Trophoblast cell (in vitro differentiated cells and primary cell): Measurements from ENCODE around the gene TCERG1L.
A peak's percentile ranks its signal among the peaks of the same experiment; 100 is the strongest.
"Not testable (repeated sequence)": the region's sequence is repeated elsewhere in the genome, so short reads cannot be mapped to it uniquely, and the experiment has no call there.

Source experiments
- DNase-seq, 2 donors: peaks; one replicate each; pipeline ENCODE4 v3.0.0-alpha.2; 2016
- H2AFZ ChIP-seq: 2 replicates; pipeline ENCODE4 v1.6.1; 2013; ENCODE audit warnings: low read length, moderate library complexity, mild to moderate bottlenecking; ENCODE audit not compliant: insufficient read depth, poor library complexity
- H2AK5ac ChIP-seq: 2 replicates; pipeline ENCODE4 v1.6.1; 2013; ENCODE audit warnings: mild to moderate bottlenecking, low read length
- H2BK120ac ChIP-seq: 2 replicates; pipeline ENCODE4 v1.6.1; 2013; ENCODE audit warnings: low read length, mild to moderate bottlenecking, moderate library complexity; ENCODE audit not compliant: insufficient read depth, poor library complexity
- H2BK12ac ChIP-seq: 2 replicates; pipeline ENCODE4 v1.6.1; 2013; ENCODE audit warnings: mild to moderate bottlenecking, low read length, moderate library complexity
- H2BK5ac ChIP-seq: 2 replicates; pipeline ENCODE4 v1.6.1; 2013; ENCODE audit warnings: low read length, low read depth, moderate library complexity, mild to moderate bottlenecking; ENCODE audit not compliant: poor library complexity
- H3K14ac ChIP-seq: 2 replicates; pipeline ENCODE4 v1.6.1; 2013; ENCODE audit warnings: mild to moderate bottlenecking, low read length
- H3K18ac ChIP-seq: 2 replicates; pipeline ENCODE4 v1.6.1; 2013; ENCODE audit warnings: mild to moderate bottlenecking, low read length
- H3K23ac ChIP-seq: 2 replicates; pipeline ENCODE4 v1.6.1; 2013; ENCODE audit warnings: low read length
- H3K27ac ChIP-seq: 2 replicates; pipeline ENCODE4 v1.5.1; 2013; ENCODE audit warnings: low read depth, mild to moderate bottlenecking, inconsistent platforms, low read length, moderate library complexity
- H3K27me3 ChIP-seq: 2 replicates; pipeline ENCODE4 v1.6.1; 2013; ENCODE audit warnings: inconsistent platforms, mild to moderate bottlenecking, low read length, moderate library complexity; ENCODE audit not compliant: insufficient read depth
- H3K36me3 ChIP-seq, 2 experiments: 1 replicate in 1 of 2; 2 replicates in 1 of 2; pipeline ENCODE4 v1.6.1; 2013; ENCODE audit warnings: low read length in 2 of 2, mild to moderate bottlenecking in 2 of 2, moderate library complexity in 1 of 2; ENCODE audit not compliant: insufficient read depth in 2 of 2, control insufficient read depth in 1 of 2
- H3K4ac ChIP-seq: 2 replicates; pipeline ENCODE4 v1.6.1; 2013; ENCODE audit warnings: low read depth, mild to moderate bottlenecking, low read length, moderate library complexity
- H3K4me1 ChIP-seq, 2 experiments: 1 replicate in 1 of 2; 2 replicates in 1 of 2; pipeline ENCODE4 v1.6.1; 2013; ENCODE audit warnings: low read length in 2 of 2, mild to moderate bottlenecking in 2 of 2, moderate library complexity in 1 of 2; ENCODE audit not compliant: insufficient read depth in 2 of 2, control insufficient read depth in 1 of 2
- H3K4me2 ChIP-seq: 2 replicates; pipeline ENCODE4 v1.6.1; 2013; ENCODE audit warnings: inconsistent platforms, mild to moderate bottlenecking, low read length, moderate library complexity
- H3K4me3 ChIP-seq: 2 replicates; pipeline ENCODE4 v1.5.1; 2013; ENCODE audit warnings: mild to moderate bottlenecking, low read depth, low read length, inconsistent platforms
- H3K79me1 ChIP-seq: one replicate; pipeline ENCODE4 v1.6.1; 2013; ENCODE audit warnings: low read length
- H3K79me2 ChIP-seq: 2 replicates; pipeline ENCODE4 v1.6.1; 2013; ENCODE audit warnings: low read length, mild to moderate bottlenecking; ENCODE audit not compliant: control insufficient read depth, insufficient read depth, poor library complexity
- H3K9ac ChIP-seq: 2 replicates; pipeline ENCODE4 v1.6.1; 2013; ENCODE audit warnings: mild to moderate bottlenecking, low read length
- H3K9me3 ChIP-seq: 2 replicates; pipeline ENCODE4 v1.6.1; 2013; ENCODE audit warnings: low read depth, mild to moderate bottlenecking, control low read depth, inconsistent platforms, low read length; ENCODE audit not compliant: insufficient read depth
- H4K12ac ChIP-seq: 2 replicates; pipeline ENCODE4 v1.6.1; 2013; ENCODE audit warnings: low read depth, mild to moderate bottlenecking, low read length, moderate library complexity
- H4K8ac ChIP-seq: 2 replicates; pipeline ENCODE4 v1.6.1; 2013; ENCODE audit warnings: low read depth, mild to moderate bottlenecking, low read length, moderate library complexity
- H4K91ac ChIP-seq: one replicate; pipeline ENCODE4 v1.6.1; 2013; ENCODE audit warnings: low read depth, mild to moderate bottlenecking, low read length, moderate library complexity
- WGBS: extraction: QIAGEN DNeasy Blood & Tissue Kit; methylation state at CpG from one replicate; pipeline ENCODE4 v1.1.7; 2013; ENCODE audit warnings: missing lambda C conversion rate; ENCODE audit not compliant: insufficient read length, insufficient coverage; ENCODE audit errors: extremely low coverage; 5-methylcytosine and 5-hydroxymethylcytosine counted together

The TCERG1L gene

DNA sequence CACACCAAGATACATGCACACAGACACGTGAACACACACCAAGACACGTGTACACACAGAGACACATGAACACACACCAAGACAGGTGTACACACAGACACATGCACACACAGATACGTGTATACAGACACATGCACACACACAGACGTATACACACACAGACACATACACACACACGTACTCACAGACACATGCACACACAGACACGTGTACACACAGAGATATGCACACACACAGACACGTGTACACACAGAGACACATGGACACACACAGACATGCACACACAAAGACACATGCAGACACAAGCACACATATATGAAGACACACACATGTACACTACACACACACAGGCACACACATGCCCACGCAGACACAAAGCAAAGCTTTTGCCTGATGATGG, 134.6 kb downstream of the TCERG1L start:
- no peak overlapping the region for H2AFZ ChIP-seq
- H3K79me1 ChIP-seq = no peaks in the 10 kb centered on the region
- no peak overlapping the region for H2BK12ac ChIP-seq
- H3K4me2 ChIP-seq = no peak overlapping the region
- no peak overlapping the region for H3K23ac ChIP-seq
- H3K9me3 ChIP-seq = peaks cover 9% of the 10 kb centered on the region
- H3K27me3 ChIP-seq = no peaks in the 10 kb centered on the region
- no peaks in the 10 kb centered on the region for H3K36me3 ChIP-seq
- no peaks in the 10 kb centered on the region for H3K4me1 ChIP-seq
- H3K4ac ChIP-seq = no peak overlapping the region
- no peak overlapping the region for H4K91ac ChIP-seq
- H2BK5ac ChIP-seq = no peak overlapping the region
- H3K27ac ChIP-seq = no peak overlapping the region
- no CpG with 5 or more reads among the region's 8 CpGs for WGBS
- H4K12ac ChIP-seq = no peak overlapping the region
- H2BK120ac ChIP-seq = no peak overlapping the region
- no peaks in the 10 kb centered on the region for H3K79me2 ChIP-seq
- no peak overlapping the region for H3K9ac ChIP-seq
- no peak overlapping the region for H2AK5ac ChIP-seq
- no peak for DNase-seq
- no peak overlapping the region for H3K4me3 ChIP-seq
- H3K14ac ChIP-seq = no peak overlapping the region
- H3K18ac ChIP-seq = no peak overlapping the region
- no peak overlapping the region for H4K8ac ChIP-seq

DNA sequence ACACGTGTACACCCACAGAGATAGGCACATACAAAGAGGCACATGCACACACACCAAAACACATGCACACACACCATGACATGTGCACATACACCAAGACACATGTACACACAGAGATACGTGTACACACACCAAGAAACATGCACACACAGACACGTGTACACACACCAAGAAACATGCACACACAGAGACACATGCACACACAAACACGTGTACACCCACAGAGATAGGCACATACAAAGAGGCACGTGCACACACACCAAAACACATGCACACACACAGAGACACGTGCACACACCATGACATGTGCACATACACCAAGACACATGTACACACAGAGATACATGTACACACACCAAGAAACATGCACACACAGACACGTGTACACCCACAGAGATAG, 135.2 kb downstream of the TCERG1L start:
- not testable (repeated sequence) for H3K14ac ChIP-seq, H3K9me3 ChIP-seq, H2AFZ ChIP-seq, H3K9ac ChIP-seq, H2BK5ac ChIP-seq, H2BK12ac ChIP-seq, DNase-seq, H3K4ac ChIP-seq, H3K4me1 ChIP-seq, H2BK120ac ChIP-seq, H4K8ac ChIP-seq, H4K12ac ChIP-seq, H3K79me1 ChIP-seq, H3K18ac ChIP-seq, H2AK5ac ChIP-seq, H4K91ac ChIP-seq, H3K79me2 ChIP-seq, H3K36me3 ChIP-seq, H3K27me3 ChIP-seq, H3K4me2 ChIP-seq, H3K27ac ChIP-seq
- Histone ChIP-seq H3K23ac (peak overlapping the region; percentile 12), H3K4me3 (peak overlapping the region; percentile 45)
- no CpG with 5 or more reads among the region's 7 CpGs for WGBS

DNA sequence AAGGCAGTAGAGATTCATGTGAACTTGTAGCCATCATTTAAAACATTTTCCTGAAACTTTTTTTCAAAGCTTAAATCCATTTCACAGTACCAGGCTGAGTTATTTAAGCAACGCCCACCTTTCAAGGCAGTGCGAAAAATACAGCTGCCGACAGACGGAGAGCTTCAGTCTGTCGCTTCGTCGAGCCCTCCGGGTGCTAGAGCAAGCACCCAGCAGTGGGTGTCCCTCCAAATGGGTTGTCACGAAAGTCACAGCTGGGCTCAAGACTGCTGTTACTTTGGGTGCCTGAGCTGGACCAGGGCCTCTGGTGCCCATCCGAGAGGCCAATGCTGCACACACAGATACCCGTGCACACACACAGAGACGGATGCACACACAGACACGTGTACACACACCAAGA, 135.6 kb downstream of the TCERG1L start:
- Histone ChIP-seq H3K4me2 (no peak overlapping the region), H3K9me3 (peaks cover 7% of the 10 kb centered on the region), H3K14ac (no peak overlapping the region), H3K4me1 (no peaks in the 10 kb centered on the region), H3K79me2 (no peaks in the 10 kb centered on the region), H3K18ac (no peak overlapping the region), H2BK12ac (no peak overlapping the region), H2AFZ (no peak overlapping the region), H3K36me3 (no peaks in the 10 kb centered on the region), H4K91ac (no peak overlapping the region), H3K9ac (no peak overlapping the region), H3K79me1 (no peaks in the 10 kb centered on the region), H2BK120ac (no peak overlapping the region), H4K8ac (no peak overlapping the region), H3K23ac (no peak overlapping the region), H2BK5ac (no peak overlapping the region), H3K27ac (no peak overlapping the region), H2AK5ac (no peak overlapping the region), H4K12ac (no peak overlapping the region), H3K4me3 (no peak overlapping the region), H3K27me3 (no peaks in the 10 kb centered on the region), H3K4ac (no peak overlapping the region)
- DNase-seq = no peak
- no CpG with 5 or more reads among the region's 13 CpGs for WGBS

DNA sequence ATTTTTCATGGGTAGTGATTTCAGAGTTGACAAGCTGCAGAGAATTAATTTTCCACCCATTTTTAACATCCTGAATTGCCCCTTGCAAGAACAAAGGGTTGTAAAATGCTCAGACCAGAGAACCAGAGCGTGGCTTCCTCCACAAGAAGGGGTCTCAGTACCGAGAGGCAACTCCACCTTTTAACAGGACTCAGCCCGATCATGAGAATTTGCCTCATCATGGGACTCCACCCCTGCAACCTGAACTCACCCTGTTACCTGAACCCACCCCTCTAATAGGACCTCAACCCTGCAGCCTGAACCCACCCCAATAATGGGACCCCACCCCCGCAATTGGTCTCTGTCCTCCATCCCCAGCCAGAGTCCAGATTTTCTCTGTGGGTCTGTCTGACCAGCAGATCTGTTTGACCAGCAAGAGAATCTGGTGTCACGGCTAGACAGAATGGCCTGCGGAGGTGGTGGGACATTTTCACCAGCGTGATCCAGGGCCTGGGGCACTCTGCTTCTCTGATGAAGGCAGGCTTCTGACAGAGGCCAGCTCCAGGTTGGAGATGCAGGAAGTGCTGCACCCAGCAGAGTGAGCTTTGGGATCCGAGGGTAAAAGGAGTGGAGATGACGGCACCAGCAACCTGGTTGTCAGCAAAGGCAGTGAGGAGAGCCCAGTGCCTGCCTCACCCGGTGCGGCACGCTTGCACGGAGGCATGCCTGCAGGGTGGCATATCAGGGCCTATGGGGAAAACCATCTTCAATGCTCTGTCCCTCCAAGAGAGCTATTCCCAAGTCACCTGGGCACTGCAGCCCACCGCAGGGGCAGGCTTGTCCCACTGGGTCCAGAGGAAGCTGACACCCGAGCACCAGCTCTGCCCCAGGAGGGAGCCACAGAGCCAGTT, 136.6 kb downstream of the TCERG1L start:
- Histone ChIP-seq H2AFZ (no peak overlapping the region), H3K18ac (no peak overlapping the region), H3K4me1 (no peaks in the 10 kb centered on the region), H4K91ac (no peak overlapping the region), H3K4me2 (no peak overlapping the region), H2BK12ac (no peak overlapping the region), H3K27me3 (no peaks in the 10 kb centered on the region), H2AK5ac (no peak overlapping the region), H2BK5ac (no peak overlapping the region), H3K9me3 (peaks cover 7% of the 10 kb centered on the region), H2BK120ac (no peak overlapping the region), H3K36me3 (no peaks in the 10 kb centered on the region), H3K23ac (no peak overlapping the region), H3K9ac (no peak overlapping the region), H3K27ac (no peak overlapping the region), H3K79me1 (no peaks in the 10 kb centered on the region), H3K14ac (no peak overlapping the region), H3K4ac (no peak overlapping the region), H3K4me3 (no peak overlapping the region), H4K8ac (no peak overlapping the region), H4K12ac (no peak overlapping the region), H3K79me2 (no peaks in the 10 kb centered on the region)
- WGBS = no CpG with 5 or more reads among the region's 15 CpGs
- no peak for DNase-seq
